ENCODE measurements around the gene THEMIS.

DNA sequence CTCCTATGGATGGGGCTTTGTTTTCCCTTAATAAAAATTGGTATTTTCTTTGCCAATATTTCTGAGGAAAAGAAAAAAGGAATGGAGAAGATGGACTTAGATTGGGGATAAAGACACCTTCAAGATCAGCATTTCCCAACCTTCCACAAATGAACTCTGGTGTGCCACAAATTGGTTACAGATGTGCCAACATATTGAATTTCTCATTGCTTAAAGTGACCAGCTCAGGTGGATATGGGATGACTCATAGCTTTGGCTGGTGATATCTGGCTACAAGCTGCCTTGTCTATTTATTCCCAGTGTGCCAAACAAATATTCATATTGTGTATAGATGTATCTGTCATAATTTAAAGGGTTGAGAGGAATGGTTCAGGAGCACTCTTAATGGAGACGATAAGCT is 32.5 kb downstream of the THEMIS start:
- TF ChIP-seq, protein P1, sequence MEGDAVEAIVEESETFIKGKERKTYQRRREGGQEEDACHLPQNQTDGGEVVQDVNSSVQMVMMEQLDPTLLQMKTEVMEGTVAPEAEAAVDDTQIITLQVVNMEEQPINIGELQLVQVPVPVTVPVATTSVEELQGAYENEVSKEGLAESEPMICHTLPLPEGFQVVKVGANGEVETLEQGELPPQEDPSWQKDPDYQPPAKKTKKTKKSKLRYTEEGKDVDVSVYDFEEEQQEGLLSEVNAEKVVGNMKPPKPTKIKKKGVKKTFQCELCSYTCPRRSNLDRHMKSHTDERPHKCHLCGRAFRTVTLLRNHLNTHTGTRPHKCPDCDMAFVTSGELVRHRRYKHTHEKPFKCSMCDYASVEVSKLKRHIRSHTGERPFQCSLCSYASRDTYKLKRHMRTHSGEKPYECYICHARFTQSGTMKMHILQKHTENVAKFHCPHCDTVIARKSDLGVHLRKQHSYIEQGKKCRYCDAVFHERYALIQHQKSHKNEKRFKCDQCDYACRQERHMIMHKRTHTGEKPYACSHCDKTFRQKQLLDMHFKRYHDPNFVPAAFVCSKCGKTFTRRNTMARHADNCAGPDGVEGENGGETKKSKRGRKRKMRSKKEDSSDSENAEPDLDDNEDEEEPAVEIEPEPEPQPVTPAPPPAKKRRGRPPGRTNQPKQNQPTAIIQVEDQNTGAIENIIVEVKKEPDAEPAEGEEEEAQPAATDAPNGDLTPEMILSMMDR (IDR thresholded peaks at IDR 0.05), result no peak
- no peak for TF ChIP-seq EZH2 (IDR thresholded peaks at IDR 0.05)
